Nephron progenitor cell (in vitro differentiated cells): Measurements from ENCODE around the gene OPRM1.

Source experiments
- DNase-seq: peaks from one replicate; pipeline ENCODE4 v3.0.0; 2021
- H3K27ac Mint-ChIP-seq: 2 replicates; pipeline ENCODE4 v1.8.0; 2021; ENCODE audit warnings: mild to moderate bottlenecking, moderate library complexity, mixed read lengths
- H3K27me3 Mint-ChIP-seq: 2 replicates; pipeline ENCODE4 v1.8.0; 2021; ENCODE audit warnings: mild to moderate bottlenecking, low read depth, mixed read lengths; ENCODE audit not compliant: poor library complexity
- H3K36me3 Mint-ChIP-seq: 2 replicates; pipeline ENCODE4 v1.8.0; 2021; ENCODE audit warnings: low read depth, mixed read lengths
- H3K4me1 Mint-ChIP-seq: 2 replicates; pipeline ENCODE4 v1.8.0; 2021; ENCODE audit warnings: mixed read lengths
- H3K4me3 Mint-ChIP-seq: 2 replicates; pipeline ENCODE4 v1.8.0; 2021; ENCODE audit warnings: mild to moderate bottlenecking, moderate library complexity, mixed read lengths
- H3K9me3 Mint-ChIP-seq: 2 replicates; pipeline ENCODE4 v1.8.0; 2021; ENCODE audit warnings: mild to moderate bottlenecking, moderate library complexity, mixed read lengths
- CTCF ChIP-seq: fragments of 200-600 bp; sonication (generic); IDR thresholded peaks from 2 replicates; pipeline ENCODE4 v1.5.0; 2021; ENCODE audit warnings: antibody characterized with exemption

Gene OPRM1

GRCh38 chr6:154213782-154214181 is 174.7 kb downstream of the OPRM1 start:
- H3K9me3 Mint-ChIP-seq: no peaks in the 10 kb centered on the region
- H3K4me3 Mint-ChIP-seq: no peak overlapping the region
- DNase-seq: no peak
- H3K36me3 Mint-ChIP-seq: no peaks in the 10 kb centered on the region
- no peak overlapping the region for H3K27ac Mint-ChIP-seq
- peaks cover 18% of the 10 kb centered on the region for H3K4me1 Mint-ChIP-seq
- TF ChIP-seq CTCF: no peak
- peaks cover 4% of the 10 kb centered on the region for H3K27me3 Mint-ChIP-seq

DNA sequence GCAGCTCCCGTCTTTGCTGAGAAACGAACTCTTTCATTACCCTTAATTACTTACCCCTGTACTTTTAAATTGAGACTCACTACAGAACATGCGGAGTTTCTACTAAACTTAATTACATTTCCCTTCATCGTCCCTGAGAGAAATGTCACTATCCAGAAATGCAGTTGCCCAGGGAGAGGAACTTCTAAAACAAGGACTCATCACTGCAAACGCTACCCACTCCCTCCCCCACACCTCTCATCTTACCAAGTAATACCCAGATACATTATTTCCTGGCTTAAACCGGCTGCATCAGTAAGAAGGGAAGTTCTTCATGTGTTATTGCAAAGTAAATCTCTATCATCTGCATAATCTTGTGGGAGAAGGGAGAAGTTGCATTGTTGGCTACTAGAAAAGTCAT is 179.3 kb downstream of the OPRM1 start:
- no peak for DNase-seq
- H3K27ac Mint-ChIP-seq: peak overlapping the region; percentile 95
- H3K4me1 Mint-ChIP-seq: peaks cover 44% of the 10 kb centered on the region
- no peaks in the 10 kb centered on the region for H3K9me3 Mint-ChIP-seq
- H3K27me3 Mint-ChIP-seq: peaks cover 2% of the 10 kb centered on the region
- H3K4me3 Mint-ChIP-seq: peak overlapping the region; percentile 33
- no peak for TF ChIP-seq CTCF
- no peaks in the 10 kb centered on the region for H3K36me3 Mint-ChIP-seq

DNA sequence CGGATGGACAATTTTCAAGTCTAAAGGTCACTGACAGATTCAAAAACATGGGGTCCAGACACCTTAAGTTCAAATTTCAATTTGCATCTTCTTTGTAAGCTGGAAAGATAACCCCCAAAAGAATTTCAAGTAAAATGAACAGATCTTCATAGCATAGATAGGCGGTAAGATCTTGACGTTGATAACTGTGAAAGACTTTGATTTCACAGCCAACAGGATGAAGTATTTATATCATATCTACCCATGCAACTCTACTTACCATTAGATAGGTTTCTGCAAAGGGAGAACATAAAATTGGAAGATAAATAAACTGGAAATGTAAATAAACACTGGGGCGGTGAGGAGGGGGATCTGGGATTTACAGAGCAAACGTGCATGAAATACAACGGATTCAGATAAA is 179.7 kb downstream of the OPRM1 start:
- Mint-ChIP-seq H3K27me3 (peaks cover 2% of the 10 kb centered on the region), H3K27ac (peak overlapping the region; percentile 95), H3K9me3 (no peaks in the 10 kb centered on the region), H3K36me3 (no peaks in the 10 kb centered on the region), H3K4me1 (peaks cover 44% of the 10 kb centered on the region), H3K4me3 (peak overlapping the region; percentile 44)
- no peak for TF ChIP-seq CTCF
- DNase-seq: no peak

GRCh38 chr6:154219250-154219649 is 180.2 kb downstream of the OPRM1 start:
- H3K4me1 Mint-ChIP-seq: peaks cover 44% of the 10 kb centered on the region
- H3K27me3 Mint-ChIP-seq: peaks cover 2% of the 10 kb centered on the region
- TF ChIP-seq CTCF: no peak
- peak overlapping the region; percentile 95 for H3K27ac Mint-ChIP-seq
- H3K4me3 Mint-ChIP-seq: peak overlapping the region; percentile 44
- H3K9me3 Mint-ChIP-seq: no peaks in the 10 kb centered on the region
- H3K36me3 Mint-ChIP-seq: no peaks in the 10 kb centered on the region
- DNase-seq: no peak

- no peak for DNase-seq
- Mint-ChIP-seq H3K27me3 (peaks cover 5% of the 10 kb centered on the region), H3K9me3 (no peaks in the 10 kb centered on the region), H3K4me3 (no peak overlapping the region), H3K4me1 (peaks cover 38% of the 10 kb centered on the region), H3K27ac (no peak overlapping the region), H3K36me3 (no peaks in the 10 kb centered on the region)
- TF ChIP-seq CTCF: no peak
These were observed 183.7 kb downstream of the OPRM1 start for GRCh38 chr6:154222716-154223115.

- DNase-seq: no peak
- Mint-ChIP-seq H3K9me3 (no peaks in the 10 kb centered on the region), H3K27ac (no peak overlapping the region), H3K4me3 (no peak overlapping the region), H3K27me3 (peaks cover 5% of the 10 kb centered on the region), H3K36me3 (no peaks in the 10 kb centered on the region), H3K4me1 (peaks cover 32% of the 10 kb centered on the region)
- no peak for TF ChIP-seq CTCF
These were observed 184.3 kb downstream of the OPRM1 start for GRCh38 chr6:154223296-154223695.
